GM18526 (cell line): Measurements from ENCODE around the gene DCAF15.

Experiments
- POLR2A ChIP-seq: IDR thresholded peaks from 3 replicates; pipeline ENCODE4 v1.6.1; 2011; ENCODE audit not compliant: insufficient read length; ENCODE audit errors: extremely low read depth

Gene DCAF15

GRCh38 chr19:13951043-13951442, 1.3 kb upstream of the DCAF15 start:
- no peak for TF ChIP-seq POLR2A

GRCh38 chr19:13951799-13952153, 533 bp upstream of the DCAF15 start:
- no peak for TF ChIP-seq POLR2A

DNA sequence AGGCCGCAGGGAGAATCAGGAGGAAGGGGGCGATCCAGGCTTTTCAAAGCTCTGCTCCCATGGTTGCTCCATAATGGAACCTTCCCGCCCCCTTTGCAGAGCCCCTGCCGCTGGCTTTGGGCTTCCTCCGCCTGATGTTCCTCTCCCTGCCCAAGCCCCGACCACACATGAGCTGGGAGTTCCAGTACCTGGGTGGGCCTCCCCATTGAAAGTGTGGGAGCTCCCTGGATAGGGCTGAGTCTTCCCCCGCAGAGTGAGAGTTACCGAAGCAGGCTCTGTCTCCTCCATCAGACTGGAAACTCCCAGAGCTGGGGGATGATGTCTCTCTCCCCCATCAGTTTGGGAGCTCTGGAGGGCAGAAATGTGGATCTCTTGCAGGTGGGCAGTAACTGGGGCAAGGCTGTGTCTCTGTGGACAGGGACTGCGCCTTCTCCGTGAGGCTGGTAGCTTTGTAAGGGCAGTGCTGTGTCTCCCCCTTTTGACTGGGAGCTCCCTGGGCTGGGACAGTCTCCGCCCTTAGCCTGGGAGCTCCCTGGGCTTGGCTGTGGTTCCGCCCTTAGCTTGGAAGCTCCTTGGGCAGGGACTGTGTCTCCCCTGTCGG, 722 bp downstream of the DCAF15 start:
- TF ChIP-seq POLR2A, result no peak

GRCh38 chr19:13954185-13954584, 1.9 kb downstream of the DCAF15 start:
- TF ChIP-seq POLR2A, result no peak

GRCh38 chr19:13955662-13956364, 3.5 kb downstream of the DCAF15 start:
- TF ChIP-seq POLR2A, result no peak

GRCh38 chr19:13956365-13956744, 4.0 kb downstream of the DCAF15 start:
- no peak for TF ChIP-seq POLR2A

- no peak for TF ChIP-seq POLR2A
These were observed 4.7 kb downstream of the DCAF15 start for GRCh38 chr19:13957051-13957450.

DNA sequence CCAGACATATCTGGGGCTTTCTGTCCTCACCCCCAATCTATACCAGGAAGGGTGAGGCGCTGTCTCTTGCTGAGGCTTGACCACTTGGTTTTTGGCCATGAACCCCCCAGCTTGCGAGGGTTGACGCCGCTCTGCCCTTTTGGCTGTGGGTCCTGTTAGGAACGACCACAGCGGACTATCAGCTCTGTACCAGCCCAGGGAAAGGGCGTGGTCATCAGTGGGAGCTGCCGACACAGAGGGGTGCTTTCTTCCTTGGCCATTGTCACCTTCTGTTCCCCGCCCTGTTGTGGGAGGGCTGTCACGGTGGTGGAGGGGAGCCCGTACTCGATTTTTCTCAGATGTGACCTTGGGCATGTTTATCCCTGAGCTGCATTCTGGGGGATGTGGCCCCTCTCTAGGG, 5.7 kb downstream of the DCAF15 start:
- no peak for TF ChIP-seq POLR2A

- no peak for TF ChIP-seq POLR2A
These were observed 7.0 kb downstream of the DCAF15 start for GRCh38 chr19:13959141-13959961.

DNA sequence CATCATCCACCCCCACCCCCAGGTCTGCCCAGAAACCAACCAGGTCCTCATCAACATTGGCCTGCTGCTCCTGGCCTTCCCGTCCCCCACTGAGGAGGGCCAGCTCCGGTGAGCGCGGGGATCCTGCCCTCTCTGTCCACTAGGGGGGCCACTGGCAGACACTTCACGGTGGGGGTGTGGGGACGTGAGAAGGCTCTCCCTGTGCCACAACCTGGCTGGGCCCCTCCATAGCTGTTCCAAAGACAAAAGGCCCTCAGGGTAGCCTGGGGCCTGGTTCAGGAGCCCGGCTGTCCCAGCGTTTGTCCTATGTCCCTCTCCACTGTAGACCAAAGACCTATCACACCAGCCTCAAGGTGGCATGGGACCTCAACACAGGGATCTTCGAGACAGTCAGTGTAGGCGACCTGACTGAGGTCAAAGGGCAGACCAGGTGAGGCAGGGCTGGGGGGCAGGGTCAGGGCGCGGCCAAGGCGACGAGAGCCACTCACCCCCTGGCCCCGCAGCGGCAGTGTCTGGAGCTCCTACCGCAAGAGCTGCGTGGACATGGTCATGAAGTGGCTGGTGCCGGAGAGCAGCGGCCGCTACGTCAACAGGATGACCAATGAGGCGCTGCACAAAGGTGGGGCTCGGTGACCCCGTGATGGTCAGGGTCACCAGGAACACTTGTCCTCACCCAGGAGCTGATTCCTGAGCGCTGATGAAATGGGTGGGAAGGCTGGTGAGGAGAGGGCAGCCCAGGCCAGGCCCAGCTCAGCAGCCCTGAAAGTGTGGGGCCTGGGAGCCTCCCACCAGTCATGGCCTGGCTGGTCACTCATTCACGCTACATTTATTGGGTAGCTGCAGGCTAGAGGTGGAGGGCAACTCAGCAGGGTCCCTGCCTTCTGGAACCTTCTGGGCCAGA, 7.9 kb downstream of the DCAF15 start:
- no peak for TF ChIP-seq POLR2A

DNA sequence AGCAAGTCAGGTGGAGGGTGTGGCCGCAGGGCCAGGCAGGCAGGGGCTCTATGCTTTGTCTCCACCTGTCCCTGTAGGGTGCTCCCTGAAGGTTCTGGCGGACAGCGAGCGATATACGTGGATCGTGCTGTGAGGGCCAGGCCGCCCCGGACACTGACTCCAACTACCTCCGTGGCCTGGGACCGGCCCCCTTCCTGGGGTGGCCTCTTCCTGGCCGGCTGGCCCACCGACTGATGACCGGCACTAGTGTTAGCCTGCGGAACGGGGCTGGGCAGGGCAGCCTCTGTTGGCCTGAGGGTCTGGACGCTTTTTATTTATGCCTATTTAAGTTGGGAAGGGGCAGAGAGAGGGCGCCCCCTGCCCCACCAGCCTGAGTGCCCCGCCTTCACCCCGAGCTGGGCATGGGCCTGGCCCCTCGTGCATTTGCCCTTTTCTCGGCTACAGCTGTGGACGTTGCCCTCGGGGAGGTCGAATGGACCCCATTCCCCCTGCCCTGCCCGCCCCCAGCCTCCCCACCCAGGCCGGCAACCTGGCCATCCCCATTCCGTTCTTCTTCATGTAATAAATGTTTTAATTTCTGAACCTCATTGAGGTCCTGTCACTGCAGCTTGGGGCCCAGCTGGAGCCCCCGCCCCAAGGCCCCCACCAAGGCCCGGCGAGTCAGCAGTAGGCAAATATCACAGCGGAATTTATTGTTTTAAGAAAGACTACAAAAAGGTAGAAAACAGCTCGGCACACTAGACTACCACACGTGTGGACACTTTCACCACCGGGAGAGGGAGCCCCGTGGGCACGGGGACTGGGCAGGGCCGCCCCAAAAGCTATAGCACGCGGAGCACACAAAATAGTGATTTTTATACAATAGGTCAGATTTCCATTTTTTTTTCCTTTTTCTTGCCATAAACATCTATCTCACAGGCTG, 8.8 kb downstream of the DCAF15 start:
- TF ChIP-seq POLR2A, result no peak

GRCh38 chr19:13961826-13962698, 9.8 kb downstream of the DCAF15 start:
- TF ChIP-seq POLR2A, result no peak
